Parathyroid adenoma (tissue), 2 donors: Measurements from ENCODE around the gene MSI2.
A peak's percentile ranks its signal among the peaks of the same experiment; 100 is the strongest.

ENCODE experiments used
- H2AFZ ChIP-seq: fragments of 300-600 bp; sonication (generic); one replicate; pipeline ENCODE4 v1.7.0; 2017; ENCODE audit warnings: antibody characterized with exemption, mild to moderate bottlenecking
- H3K27ac ChIP-seq: fragments of 300-600 bp; sonication (generic); one replicate; pipeline ENCODE4 v1.7.0; 2017
- H3K27me3 ChIP-seq: fragments of 300-600 bp; sonication (generic); one replicate; pipeline ENCODE4 v1.7.0; 2017; ENCODE audit warnings: low read length; ENCODE audit not compliant: control insufficient read depth, insufficient read depth
- H3K36me3 ChIP-seq: fragments of 300-600 bp; sonication (generic); one replicate; pipeline ENCODE4 v1.7.0; 2017; ENCODE audit warnings: low read length; ENCODE audit not compliant: control insufficient read depth, insufficient read depth
- H3K4me1 ChIP-seq: fragments of 300-600 bp; sonication (generic); one replicate; pipeline ENCODE4 v1.7.0; 2017; ENCODE audit warnings: control low read depth
- H3K4me2 ChIP-seq: fragments of 300-600 bp; sonication (generic); one replicate; pipeline ENCODE4 v1.7.0; 2017; ENCODE audit warnings: low read length
- H3K4me3 ChIP-seq: fragments of 300-600 bp; sonication (generic); one replicate; pipeline ENCODE4 v1.7.0; 2017; ENCODE audit warnings: low read depth, low read length
- H3K79me2 ChIP-seq: fragments of 300-600 bp; sonication (generic); one replicate; pipeline ENCODE4 v1.7.0; 2017; ENCODE audit warnings: control low read depth
- H3K9ac ChIP-seq: fragments of 300-600 bp; sonication (generic); one replicate; pipeline ENCODE4 v1.7.0; 2017; ENCODE audit warnings: mild to moderate bottlenecking
- H3K9me3 ChIP-seq: fragments of 300-600 bp; sonication (generic); one replicate; pipeline ENCODE4 v1.7.0; 2017; ENCODE audit warnings: low read length; ENCODE audit not compliant: control insufficient read depth
- CTCF ChIP-seq: fragments of 300-600 bp; sonication (generic); IDR thresholded peaks from one replicate; pipeline ENCODE4 v1.7.0; 2017; ENCODE audit warnings: antibody characterized with exemption, mild to moderate bottlenecking
- donor health status: primary hyperparathyroidism.

The MSI2 gene

GRCh38 chr17:57652811-57653210, 396.5 kb downstream of the MSI2 start:
- Histone ChIP-seq H3K9me3 (no peaks in the 10 kb centered on the region), H3K36me3 (no peaks in the 10 kb centered on the region), H3K27ac (no peak overlapping the region), H3K4me3 (no peak overlapping the region), H3K79me2 (peaks cover 8% of the 10 kb centered on the region), H2AFZ (no peak overlapping the region), H3K27me3 (no peaks in the 10 kb centered on the region), H3K4me1 (peaks cover 16% of the 10 kb centered on the region), H3K4me2 (no peak overlapping the region), H3K9ac (no peak overlapping the region)
- TF ChIP-seq CTCF: no peak

GRCh38 chr17:57653279-57653678, 397.0 kb downstream of the MSI2 start:
- Histone ChIP-seq H3K9ac (no peak overlapping the region), H3K36me3 (no peaks in the 10 kb centered on the region), H3K4me2 (no peak overlapping the region), H3K79me2 (peaks cover 8% of the 10 kb centered on the region), H2AFZ (no peak overlapping the region), H3K9me3 (no peaks in the 10 kb centered on the region), H3K4me1 (peaks cover 16% of the 10 kb centered on the region), H3K4me3 (no peak overlapping the region), H3K27me3 (no peaks in the 10 kb centered on the region), H3K27ac (no peak overlapping the region)
- TF ChIP-seq CTCF: no peak

GRCh38 chr17:57654040-57654775, 397.9 kb downstream of the MSI2 start:
- no peak overlapping the region for H3K4me3 ChIP-seq
- no peak for TF ChIP-seq CTCF
- H3K36me3 ChIP-seq: no peaks in the 10 kb centered on the region
- no peak overlapping the region for H2AFZ ChIP-seq
- H3K4me2 ChIP-seq: no peak overlapping the region
- H3K27me3 ChIP-seq: no peaks in the 10 kb centered on the region
- no peak overlapping the region for H3K27ac ChIP-seq
- no peaks in the 10 kb centered on the region for H3K9me3 ChIP-seq
- H3K9ac ChIP-seq: peak overlapping the region; percentile 37
- peaks cover 16% of the 10 kb centered on the region for H3K4me1 ChIP-seq
- peaks cover 8% of the 10 kb centered on the region for H3K79me2 ChIP-seq

- Histone ChIP-seq H3K4me3 (no peak overlapping the region), H3K9ac (no peak overlapping the region), H3K4me1 (peaks cover 16% of the 10 kb centered on the region), H3K36me3 (no peaks in the 10 kb centered on the region), H3K9me3 (no peaks in the 10 kb centered on the region), H2AFZ (no peak overlapping the region), H3K27me3 (no peaks in the 10 kb centered on the region), H3K79me2 (peaks cover 5% of the 10 kb centered on the region), H3K27ac (no peak overlapping the region), H3K4me2 (no peak overlapping the region)
- TF ChIP-seq CTCF: no peak
Measured at GRCh38 chr17:57655553-57655952, 399.2 kb downstream of the MSI2 start.

- H3K36me3 ChIP-seq: no peaks in the 10 kb centered on the region
- peaks cover 30% of the 10 kb centered on the region for H3K4me1 ChIP-seq
- H3K27me3 ChIP-seq: no peaks in the 10 kb centered on the region
- H3K9me3 ChIP-seq: no peaks in the 10 kb centered on the region
- no peak overlapping the region for H3K4me2 ChIP-seq
- no peak overlapping the region for H2AFZ ChIP-seq
- peak overlapping the region; percentile 76 for H3K27ac ChIP-seq
- TF ChIP-seq CTCF: no peak
- no peak overlapping the region for H3K9ac ChIP-seq
- no peak overlapping the region for H3K4me3 ChIP-seq
- H3K79me2 ChIP-seq: no peaks in the 10 kb centered on the region
Measured at GRCh38 chr17:57657211-57657610, 400.9 kb downstream of the MSI2 start.
